ENCODE measurements around the gene PRXL2A. TPM values are rescaled to one million over a fixed set of nuclear protein-coding genes. Genes with fewer than 3 reads are reported as not detected.
"Not testable (repeated sequence)": the region's sequence is repeated elsewhere in the genome, so short reads cannot be mapped to it uniquely, and the experiment has no call there.

Gene PRXL2A
- total RNA-seq, 1 donor from 2014 or later: 70.5 TPM

GRCh38 chr10:80477813-80478212 lies 69.5 kb downstream of the PRXL2A start:
- DNase-seq: no peak

- not testable (repeated sequence) for DNase-seq
Measured at GRCh38 chr10:80480373-80480772, 72.0 kb downstream of the PRXL2A start.

GRCh38 chr10:80480852-80481251 lies 72.5 kb downstream of the PRXL2A start:
- no peak for DNase-seq

- DNase-seq: no peak
Measured at GRCh38 chr10:80484243-80484642, 75.9 kb downstream of the PRXL2A start.

GRCh38 chr10:80484676-80485075 lies 76.3 kb downstream of the PRXL2A start:
- DNase-seq: no peak

- DNase-seq: no peak
Measured at GRCh38 chr10:80485076-80485945, 77.0 kb downstream of the PRXL2A start.

GRCh38 chr10:80485946-80486764 lies 77.8 kb downstream of the PRXL2A start:
- no peak for DNase-seq

Other genes starting within 250 kb of the PRXL2A start
- 2.3 TPM for gene ANXA11, start 203.0 kb upstream of the PRXL2A start, total RNA-seq
- gene MAT1A, start 118.9 kb upstream of the PRXL2A start, total RNA-seq: not detected
- gene DYDC1, start 51.8 kb upstream of the PRXL2A start, total RNA-seq: not detected
- gene DYDC2, start 51.8 kb upstream of the PRXL2A start, total RNA-seq: 1.4 TPM
- gene TSPAN14, start 45.8 kb downstream of the PRXL2A start, total RNA-seq: 35.7 TPM
- 1.4 TPM for gene SH2D4B, start 129.4 kb downstream of the PRXL2A start, total RNA-seq